HG03460 (cell line): ENCODE results near the gene ATP6V1F.

Experiments used
- ATAC-seq: cut with Tn5 transposase; IDR thresholded peaks from one replicate; pipeline ENCODE4 v1.9.1; 2021; ENCODE audit not compliant: unreplicated experiment

ATP6V1F gene

DNA sequence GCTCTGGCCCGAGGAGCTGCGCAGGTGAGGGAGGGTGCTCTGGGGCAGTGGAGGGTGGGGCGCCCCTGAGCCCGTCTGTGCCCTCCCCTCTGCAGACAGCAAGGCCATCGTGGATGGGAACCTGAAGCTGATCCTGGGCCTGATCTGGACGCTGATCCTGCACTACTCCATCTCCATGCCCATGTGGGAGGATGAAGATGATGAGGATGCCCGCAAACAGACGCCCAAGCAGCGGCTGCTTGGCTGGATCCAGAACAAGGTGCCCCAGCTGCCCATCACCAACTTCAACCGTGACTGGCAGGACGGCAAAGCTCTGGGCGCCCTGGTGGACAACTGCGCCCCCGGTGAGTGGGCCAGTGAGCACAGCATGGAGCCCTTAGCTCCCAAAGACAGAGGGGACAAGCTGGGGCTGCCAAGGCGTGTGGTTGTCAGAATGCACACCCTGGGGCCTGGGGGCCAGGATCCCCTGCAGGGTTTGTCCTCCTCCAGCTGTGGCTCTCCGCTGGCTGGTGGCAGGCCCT, 27.4 kb upstream of the ATP6V1F start:
- no peak for ATAC-seq

DNA sequence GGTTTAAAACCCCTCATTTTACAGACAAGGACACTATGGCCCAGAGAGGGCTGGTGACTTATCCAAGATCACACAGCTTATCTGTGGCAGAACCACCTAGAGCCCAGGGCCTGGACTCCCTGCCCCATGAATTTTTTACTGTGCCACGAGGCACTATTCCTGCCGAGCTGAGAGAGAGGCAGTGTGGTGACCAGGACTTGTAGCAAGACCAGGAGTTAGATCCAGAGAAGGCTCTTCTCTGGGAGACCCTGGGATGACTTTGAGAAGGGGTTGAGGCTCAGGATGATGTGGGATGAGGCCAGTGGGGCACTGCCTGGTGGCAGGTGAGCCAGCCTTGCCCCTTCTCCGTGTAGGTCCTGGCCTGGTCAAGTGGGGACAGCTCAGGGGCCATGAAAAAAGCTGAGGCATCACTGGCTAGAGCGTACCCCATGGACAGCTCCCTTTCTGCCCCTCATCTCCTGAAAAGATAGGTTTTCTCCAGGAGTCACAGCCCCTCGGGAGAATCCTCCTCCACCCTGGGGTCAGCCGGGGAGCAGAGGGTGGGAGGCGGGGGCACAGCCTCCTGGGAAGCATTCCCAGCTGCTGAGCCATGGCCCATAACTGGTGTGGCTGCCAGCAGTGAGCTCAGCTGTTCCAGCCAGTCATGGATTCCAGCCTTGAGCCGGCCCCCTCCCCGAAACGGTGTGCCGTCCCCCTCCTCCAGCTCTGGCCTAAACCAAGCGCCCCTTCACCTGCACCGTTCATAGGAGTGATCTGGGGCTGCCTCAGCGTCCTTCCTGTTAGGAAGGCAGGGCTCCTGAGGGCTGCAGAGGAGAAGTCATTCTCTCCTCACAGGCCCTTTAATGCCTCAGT, 26.6 kb upstream of the ATP6V1F start:
- no peak for ATAC-seq

GRCh38 chr7:128836729-128837348, 25.8 kb upstream of the ATP6V1F start:
- ATAC-seq = no peak

DNA sequence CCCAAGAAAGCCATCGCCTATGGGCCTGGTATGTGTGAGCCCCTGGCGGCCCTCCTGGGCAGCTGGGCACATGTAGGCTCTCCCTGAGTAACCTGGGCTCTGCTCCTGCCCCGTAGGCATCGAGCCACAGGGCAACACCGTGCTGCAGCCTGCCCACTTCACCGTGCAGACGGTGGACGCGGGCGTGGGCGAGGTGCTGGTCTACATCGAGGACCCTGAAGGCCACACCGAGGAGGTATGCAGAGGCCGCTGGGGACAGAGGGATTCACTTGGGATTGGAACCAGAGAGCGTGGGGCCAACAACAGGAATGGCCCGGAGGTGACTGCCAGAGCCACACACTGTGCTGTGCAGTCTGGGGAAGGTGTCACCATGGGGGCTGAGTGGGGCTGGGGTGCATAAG, 25.1 kb upstream of the ATP6V1F start:
- ATAC-seq = no peak

DNA sequence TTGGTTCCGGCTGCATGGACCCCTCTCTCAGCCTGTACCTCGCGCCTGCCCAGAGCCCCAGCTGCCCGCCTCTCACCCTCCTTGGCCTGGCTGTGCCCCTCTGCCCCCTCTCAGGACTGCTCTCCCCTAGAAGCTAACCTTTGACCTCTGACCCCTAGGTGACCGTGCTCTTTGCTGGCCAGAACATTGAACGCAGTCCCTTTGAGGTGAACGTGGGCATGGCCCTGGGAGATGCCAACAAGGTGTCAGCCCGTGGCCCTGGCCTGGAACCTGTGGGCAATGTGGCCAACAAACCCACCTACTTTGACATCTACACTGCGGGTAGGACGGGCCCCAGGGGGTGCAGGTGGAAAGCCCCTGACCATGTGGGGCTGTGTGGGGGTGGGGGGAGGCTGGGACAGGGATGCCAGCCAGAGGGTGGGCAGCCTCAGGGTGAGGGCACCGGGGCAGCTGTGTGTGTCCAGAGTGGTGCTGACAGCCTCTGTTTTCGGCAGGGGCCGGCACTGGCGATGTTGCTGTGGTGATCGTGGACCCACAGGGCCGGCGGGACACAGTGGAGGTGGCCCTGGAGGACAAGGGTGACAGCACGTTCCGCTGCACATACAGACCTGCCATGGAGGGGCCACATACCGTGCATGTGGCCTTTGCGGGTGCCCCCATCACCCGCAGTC, 24.4 kb upstream of the ATP6V1F start:
- no peak for ATAC-seq

DNA sequence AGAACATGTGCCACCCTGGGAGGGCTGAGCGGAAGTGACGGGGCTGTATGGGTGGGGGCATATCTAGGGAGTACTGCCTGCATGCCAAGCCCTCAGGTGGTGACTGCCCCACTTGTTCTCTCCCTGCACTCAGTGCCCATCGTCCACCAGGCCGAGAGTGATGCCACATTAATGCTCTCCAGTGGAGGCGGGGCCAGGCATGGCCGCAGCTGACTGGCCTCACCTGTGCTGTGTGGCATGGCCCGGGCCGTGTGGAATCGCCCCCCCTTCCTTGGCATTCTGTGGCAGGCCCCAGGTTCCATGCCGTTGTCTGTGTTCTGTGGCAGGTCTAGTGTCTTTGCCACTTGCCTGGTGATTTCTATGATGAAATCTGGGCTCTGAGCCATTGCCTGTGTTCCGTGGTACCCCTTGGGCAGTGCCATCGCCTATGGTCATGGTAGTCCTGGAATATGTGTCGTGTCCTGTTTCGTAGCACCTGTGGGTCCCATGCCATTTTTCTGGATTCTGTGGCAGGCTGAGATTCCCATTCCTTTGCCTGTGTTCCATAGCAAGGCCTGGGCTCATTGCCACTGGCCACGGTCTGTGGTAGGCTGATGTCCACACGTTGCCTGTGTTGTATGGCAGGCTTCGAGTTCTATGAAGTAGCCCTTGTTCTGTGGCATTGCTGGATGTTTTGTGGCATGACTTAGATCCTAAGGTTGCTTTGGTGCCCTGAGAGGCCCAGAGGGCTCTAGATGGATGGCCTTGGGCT, 23.5 kb upstream of the ATP6V1F start:
- ATAC-seq = no peak

DNA sequence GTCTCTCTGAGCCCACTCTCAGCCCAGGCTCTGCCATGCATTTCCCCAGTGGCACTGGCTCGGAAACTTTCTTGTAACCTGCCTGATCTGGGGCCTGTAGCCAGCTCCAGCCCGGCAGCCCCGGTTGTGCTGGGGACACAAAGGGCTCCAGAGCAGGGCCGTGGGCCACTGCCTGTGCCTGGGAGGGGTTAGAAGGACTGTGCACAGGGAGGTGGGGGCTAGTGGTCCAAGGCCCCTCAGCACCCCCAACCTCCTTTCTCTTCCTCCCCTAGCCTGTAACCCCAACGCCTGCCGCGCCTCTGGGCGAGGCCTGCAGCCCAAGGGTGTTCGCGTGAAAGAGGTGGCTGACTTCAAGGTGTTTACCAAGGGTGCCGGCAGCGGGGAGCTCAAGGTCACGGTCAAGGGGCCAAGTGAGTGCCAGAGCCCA, 22.9 kb upstream of the ATP6V1F start:
- no peak for ATAC-seq

DNA sequence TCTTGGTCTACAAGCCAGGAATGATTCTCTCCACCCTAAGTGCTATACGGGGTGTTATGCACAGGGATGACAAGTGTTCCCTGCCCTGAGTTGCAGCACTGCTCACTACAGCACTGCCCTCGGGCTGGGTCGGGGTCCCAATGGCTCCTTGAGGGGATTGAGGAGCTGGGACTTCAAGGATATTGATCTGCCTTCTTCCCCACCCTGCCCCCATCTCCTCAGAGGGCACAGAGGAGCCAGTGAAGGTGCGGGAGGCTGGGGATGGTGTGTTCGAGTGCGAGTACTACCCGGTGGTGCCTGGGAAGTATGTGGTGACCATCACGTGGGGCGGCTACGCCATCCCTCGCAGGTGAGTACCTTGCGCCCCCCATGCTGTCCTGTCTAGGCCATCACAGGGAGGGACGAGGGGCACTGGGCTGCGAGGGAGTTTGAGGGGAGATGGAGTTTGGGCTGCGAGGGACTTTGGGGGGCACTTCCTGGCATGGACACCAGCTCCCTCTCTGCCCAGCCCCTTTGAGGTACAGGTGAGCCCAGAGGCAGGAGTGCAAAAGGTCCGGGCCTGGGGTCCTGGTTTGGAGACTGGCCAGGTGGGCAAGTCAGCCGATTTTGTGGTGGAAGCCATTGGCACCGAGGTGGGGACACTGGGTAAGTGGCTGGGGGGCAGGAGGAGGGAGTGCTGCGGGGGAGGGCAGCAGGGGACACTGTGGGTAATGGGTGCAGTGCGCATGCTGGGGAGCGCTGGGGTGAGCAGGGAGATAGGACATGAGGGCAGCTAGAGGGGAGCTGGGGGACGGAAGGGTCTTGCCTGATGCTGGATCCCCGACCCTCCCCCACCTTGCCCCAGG, 22.1 kb upstream of the ATP6V1F start:
- no peak for ATAC-seq

GRCh38 chr7:128841171-128841690, 21.4 kb upstream of the ATP6V1F start:
- no peak for ATAC-seq

DNA sequence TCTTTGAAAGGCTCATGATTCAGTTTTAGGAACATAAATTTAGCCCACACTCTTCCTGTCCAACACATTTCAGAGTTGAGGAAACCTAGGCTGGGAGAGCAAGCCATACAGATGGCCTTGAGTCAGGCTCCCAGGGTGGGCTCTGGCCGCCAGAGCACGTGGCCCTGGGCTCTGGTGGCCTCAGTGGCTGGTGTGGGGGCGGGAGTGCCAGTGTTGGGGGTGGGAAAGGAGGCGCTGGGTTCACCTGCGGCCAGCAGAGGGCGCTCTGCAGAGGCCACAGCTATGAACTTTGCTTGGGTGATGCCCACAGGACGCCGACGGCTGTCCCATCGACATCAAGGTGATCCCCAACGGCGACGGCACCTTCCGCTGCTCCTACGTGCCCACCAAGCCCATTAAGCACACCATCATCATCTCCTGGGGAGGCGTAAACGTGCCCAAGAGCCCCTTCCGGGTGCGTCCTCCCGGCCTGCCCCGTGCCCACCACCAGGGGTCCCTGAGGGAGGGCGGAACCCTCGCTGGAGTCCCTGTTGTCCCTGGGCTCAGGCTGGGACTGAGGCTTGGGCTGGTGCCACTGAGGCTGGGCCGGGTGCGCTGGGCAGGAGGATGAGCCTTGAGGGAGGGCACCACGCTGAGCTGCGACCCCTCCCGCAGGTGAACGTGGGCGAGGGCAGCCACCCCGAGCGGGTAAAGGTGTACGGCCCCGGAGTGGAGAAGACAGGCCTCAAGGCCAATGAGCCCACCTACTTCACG, 20.6 kb upstream of the ATP6V1F start:
- no peak for ATAC-seq

DNA sequence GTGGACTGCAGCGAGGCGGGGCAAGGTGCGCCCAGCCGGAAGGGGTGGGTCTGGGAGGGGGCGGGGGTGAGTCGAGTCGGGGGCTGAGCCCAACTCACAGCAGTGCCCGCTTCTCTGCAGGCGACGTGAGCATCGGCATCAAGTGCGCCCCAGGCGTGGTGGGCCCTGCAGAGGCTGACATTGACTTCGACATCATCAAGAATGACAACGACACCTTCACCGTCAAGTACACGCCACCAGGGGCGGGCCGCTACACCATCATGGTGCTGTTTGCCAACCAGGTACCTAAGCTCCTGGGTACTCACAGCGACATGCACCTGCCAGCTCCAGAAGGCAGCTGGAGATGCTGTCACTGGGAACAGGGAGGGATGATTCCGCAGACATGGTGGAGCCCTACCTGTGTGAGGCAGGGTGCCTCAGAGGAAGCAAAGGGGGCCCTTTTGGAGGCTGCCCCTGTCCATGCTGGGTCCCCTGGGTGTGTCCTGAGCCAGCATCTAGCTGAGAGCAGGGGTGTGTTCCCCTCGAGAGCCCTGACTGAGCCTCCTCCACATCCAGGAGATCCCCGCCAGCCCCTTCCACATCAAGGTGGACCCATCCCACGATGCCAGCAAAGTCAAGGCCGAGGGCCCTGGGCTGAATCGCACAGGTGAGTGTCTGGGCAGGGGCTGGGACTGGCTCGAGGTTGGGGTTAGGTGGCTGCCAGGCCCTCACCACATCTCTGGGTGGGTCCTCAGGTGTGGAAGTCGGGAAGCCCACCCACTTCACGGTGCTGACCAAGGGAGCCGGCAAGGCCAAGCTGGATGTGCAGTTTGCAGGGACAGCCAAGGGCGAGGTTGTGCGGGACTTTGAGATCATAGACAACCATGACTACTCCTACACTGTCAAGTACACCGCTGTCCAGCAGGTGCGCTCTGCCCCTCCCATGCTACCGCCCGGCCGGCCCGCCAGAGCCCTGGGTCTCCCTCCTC, 19.7 kb upstream of the ATP6V1F start:
- ATAC-seq = no peak

GRCh38 chr7:128843938-128844621, 18.6 kb upstream of the ATP6V1F start:
- no peak for ATAC-seq

- no peak for ATAC-seq
These were observed 17.8 kb upstream of the ATP6V1F start for GRCh38 chr7:128844777-128845311.

DNA sequence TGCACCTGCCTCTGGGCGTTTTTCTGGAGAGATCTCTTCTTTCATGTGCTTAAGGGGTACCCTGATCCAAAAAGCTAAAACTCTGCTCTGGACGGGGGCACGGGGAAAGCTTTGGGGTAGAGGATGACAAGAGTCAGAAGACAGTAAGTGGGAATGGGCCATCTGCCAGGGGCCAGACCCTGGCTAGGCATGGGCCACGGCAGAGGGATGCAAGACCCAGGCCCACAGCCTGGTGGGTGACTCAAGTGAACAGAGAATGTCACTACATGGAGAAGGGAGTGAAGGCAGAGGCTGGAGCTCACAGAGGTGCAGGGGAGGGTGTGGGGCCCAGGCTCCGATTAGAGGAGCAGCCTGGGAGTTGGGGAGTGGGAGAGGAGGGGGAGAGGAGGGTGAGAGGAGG, 17.2 kb upstream of the ATP6V1F start:
- no peak for ATAC-seq

GRCh38 chr7:128845987-128846386, 16.7 kb upstream of the ATP6V1F start:
- ATAC-seq = no peak

- no peak for ATAC-seq
These were observed 15.7 kb upstream of the ATP6V1F start for GRCh38 chr7:128846781-128847444.
